Left lung (tissue), 10 donors: ENCODE measurements around the gene VKORC1L1. TPM values are rescaled to one million over a fixed set of nuclear protein-coding genes. Genes with fewer than 3 reads are reported as not detected.
"Not testable (repeated sequence)": the region's sequence is repeated elsewhere in the genome, so short reads cannot be mapped to it uniquely, and the experiment has no call there.

ENCODE experiments used
- ATAC-seq: fragments of 200-7000 bp; cut with Tn5 transposase; one replicate; pipeline ENCODE4 v1.9.1; 2020; ENCODE audit warnings: moderate library complexity
- DNase-seq, 4 donors: peaks; one replicate each; pipeline ENCODE4 v3.0.0-alpha.2; 2013 to 2020
- H3K27ac ChIP-seq, 2 donors: fragments of 200-600 bp; sonication (generic) in 1 of 2; one replicate each; pipeline versions ENCODE4 v1.5.0 to v1.8.0; 2020 to 2021
- H3K27me3 ChIP-seq, 2 donors: fragments of 200-600 bp; sonication (generic) in 1 of 2; one replicate each; pipeline versions ENCODE4 v1.5.0 to v1.8.0; 2020 to 2021
- H3K36me3 ChIP-seq, 2 donors: fragments of 200-600 bp; sonication (generic) in 1 of 2; one replicate each; pipeline versions ENCODE4 v1.5.0 to v1.8.0; 2020 to 2021
- H3K4me1 ChIP-seq, 2 donors: fragments of 200-600 bp; one replicate each; pipeline ENCODE4 v1.8.0; 2021
- H3K4me3 ChIP-seq, 2 donors: fragments of 200-600 bp; sonication (generic) in 1 of 2; one replicate each; pipeline versions ENCODE4 v1.5.0 to v1.8.0; 2020 to 2021; ENCODE audit warnings: mild to moderate bottlenecking in 1 of 2
- H3K9me3 ChIP-seq, 2 donors: fragments of 200-600 bp; sonication (generic) in 1 of 2; one replicate each; pipeline versions ENCODE4 v1.5.0 to v1.8.0; 2020 to 2021
- intact Hi-C, 2 donors: fragments of 100-400 bp; cut with DNase I; formaldehyde crosslinking; loops; one replicate each; pipeline versions ENCODE4 v1.11.2 to v1.14.2; 2022
- polyA plus RNA-seq, 6 donors: library from polyadenylated mRNA; unstranded; fragments of 120-200 nt; gene quantifications; one replicate each; pipeline ENCODE4 v1.2.1, GENCODE V29; 2013; ENCODE audit not compliant: insufficient read length in 6 of 6
- total RNA-seq, 2 donors: library from RNA; stranded (reverse); fragmentation: NEBNext Ultra II Directional; extraction: Animal tissue kit (Norgen Biotek cat#: 25700); gene quantifications; one replicate each; pipeline ENCODE4 v1.2.1, GENCODE V29; 2021
- TF ChIP-seq, protein P1 (sequence below), 2 donors: fragments of 200-600 bp; sonication (generic) in 1 of 2; IDR thresholded peaks; one replicate each; pipeline versions ENCODE4 v1.5.0 to v1.8.0; 2021; ENCODE audit warnings: antibody characterized with exemption in 2 of 2
- donor health status: DM: no; HTN: yes; CAD: no.
- donor health status: DM: no; HTN: no; CAD: no.

The VKORC1L1 gene
- total and polyA plus RNA-seq, 8 donors, result 32.4 to 49.6 (median 37.7) TPM

DNA sequence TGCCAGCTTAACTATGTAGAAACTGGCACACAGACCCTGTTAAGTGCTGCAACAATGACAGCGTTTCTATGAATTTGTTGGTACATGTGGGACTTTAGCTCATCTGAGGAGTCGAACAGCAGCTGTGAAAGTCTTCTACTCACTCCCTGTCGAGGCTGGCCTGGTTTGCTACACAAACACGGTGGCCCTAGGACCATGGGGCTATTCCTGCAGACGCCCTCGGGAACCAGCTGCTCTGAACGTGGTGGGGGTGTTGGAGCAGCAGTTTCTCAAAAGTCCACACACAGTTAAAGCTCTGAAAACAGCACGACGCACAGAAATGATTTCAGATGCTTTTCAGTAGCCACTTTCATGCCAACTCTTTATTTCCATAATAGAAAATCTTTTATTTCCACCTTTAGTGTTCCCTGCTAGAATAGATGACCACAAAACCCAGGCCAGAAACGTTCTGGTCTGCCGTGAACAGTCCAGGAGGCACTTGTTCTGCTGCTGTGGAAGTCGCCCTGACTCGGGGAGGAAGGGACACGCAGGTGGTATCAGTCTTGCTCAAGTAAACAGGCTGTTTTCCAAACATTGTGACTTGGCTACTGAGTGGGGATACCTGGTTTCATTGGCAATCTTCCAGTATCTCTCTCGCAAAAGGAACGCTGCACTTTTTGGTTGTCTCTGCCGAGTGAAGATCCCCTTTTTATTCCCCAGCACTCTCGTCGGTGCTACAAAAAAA is 87.6 kb downstream of the VKORC1L1 start:
- ATAC-seq (no peak), DNase-seq (peak in 1 of 4 donors; percentile 33)
- peaks cover 4 to 93% of the 10 kb centered on the region in 2 donors for H3K36me3 ChIP-seq
- TF ChIP-seq, protein P1, sequence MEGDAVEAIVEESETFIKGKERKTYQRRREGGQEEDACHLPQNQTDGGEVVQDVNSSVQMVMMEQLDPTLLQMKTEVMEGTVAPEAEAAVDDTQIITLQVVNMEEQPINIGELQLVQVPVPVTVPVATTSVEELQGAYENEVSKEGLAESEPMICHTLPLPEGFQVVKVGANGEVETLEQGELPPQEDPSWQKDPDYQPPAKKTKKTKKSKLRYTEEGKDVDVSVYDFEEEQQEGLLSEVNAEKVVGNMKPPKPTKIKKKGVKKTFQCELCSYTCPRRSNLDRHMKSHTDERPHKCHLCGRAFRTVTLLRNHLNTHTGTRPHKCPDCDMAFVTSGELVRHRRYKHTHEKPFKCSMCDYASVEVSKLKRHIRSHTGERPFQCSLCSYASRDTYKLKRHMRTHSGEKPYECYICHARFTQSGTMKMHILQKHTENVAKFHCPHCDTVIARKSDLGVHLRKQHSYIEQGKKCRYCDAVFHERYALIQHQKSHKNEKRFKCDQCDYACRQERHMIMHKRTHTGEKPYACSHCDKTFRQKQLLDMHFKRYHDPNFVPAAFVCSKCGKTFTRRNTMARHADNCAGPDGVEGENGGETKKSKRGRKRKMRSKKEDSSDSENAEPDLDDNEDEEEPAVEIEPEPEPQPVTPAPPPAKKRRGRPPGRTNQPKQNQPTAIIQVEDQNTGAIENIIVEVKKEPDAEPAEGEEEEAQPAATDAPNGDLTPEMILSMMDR (IDR thresholded peaks at IDR 0.05), result no peak
- no peaks in the 10 kb centered on the region for H3K4me1 ChIP-seq
- H3K9me3 ChIP-seq, result no peaks in the 10 kb centered on the region
- no peaks in the 10 kb centered on the region for H3K27me3 ChIP-seq
- H3K4me3 ChIP-seq, result no peak overlapping the region
- intact Hi-C loops, result no loop called here
- H3K27ac ChIP-seq, result no peak overlapping the region

DNA sequence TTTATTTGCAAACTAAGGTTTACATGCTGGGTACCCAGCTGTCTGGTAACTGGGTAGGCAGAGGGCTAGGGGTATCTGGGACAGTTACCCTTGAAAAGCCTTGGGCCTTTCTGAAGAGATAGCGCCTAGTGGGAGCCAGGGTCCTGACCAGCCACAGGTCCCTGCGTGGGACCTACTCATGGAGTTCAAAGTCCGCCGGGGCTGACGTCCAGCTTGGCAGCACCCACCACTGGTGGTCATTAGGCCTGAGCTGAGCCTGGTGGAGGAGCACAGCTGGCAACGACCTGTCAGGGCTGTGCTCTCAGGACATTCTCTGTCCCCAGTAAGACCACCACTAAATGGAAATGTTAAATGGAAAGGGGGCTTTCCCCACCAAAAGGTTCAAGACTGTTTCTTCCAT is 89.2 kb downstream of the VKORC1L1 start:
- ATAC-seq (no peak), DNase-seq (peak in 1 of 4 donors; percentile 43)
- peaks cover 4 to 97% of the 10 kb centered on the region in 2 donors for H3K36me3 ChIP-seq
- no peak overlapping the region for H3K27ac ChIP-seq
- H3K27me3 ChIP-seq, result no peaks in the 10 kb centered on the region
- H3K4me1 ChIP-seq, result no peaks in the 10 kb centered on the region
- intact Hi-C loops, result no loop called here
- H3K9me3 ChIP-seq, result no peaks in the 10 kb centered on the region
- TF ChIP-seq, protein P1 (IDR thresholded peaks at IDR 0.05), result no peak
- no peak overlapping the region for H3K4me3 ChIP-seq

DNA sequence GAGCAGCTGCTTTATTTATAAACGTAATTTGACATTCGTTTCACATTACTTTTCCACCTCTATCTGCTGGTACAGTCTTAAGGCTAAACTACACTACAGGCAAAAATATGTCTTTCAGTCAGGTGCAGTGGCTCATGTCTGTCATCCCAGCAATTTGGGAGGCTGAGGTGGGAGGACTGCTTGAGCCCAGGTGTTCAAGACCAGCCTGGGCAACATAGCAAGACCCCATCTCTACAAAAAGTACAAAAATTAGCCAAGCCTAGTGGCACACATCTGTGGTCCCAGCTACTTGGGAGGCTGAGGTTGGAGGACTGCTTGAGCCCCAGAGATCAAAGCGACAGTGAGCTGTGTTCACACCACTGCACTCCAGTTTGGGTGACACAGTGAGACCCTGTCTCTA is 91.8 kb downstream of the VKORC1L1 start:
- peaks cover 4 to 100% of the 10 kb centered on the region in 2 donors for H3K36me3 ChIP-seq
- H3K4me3 ChIP-seq, H3K27ac ChIP-seq, H3K27me3 ChIP-seq, DNase-seq, H3K4me1 ChIP-seq, ATAC-seq, intact Hi-C loops, H3K9me3 ChIP-seq: not testable (repeated sequence)

DNA sequence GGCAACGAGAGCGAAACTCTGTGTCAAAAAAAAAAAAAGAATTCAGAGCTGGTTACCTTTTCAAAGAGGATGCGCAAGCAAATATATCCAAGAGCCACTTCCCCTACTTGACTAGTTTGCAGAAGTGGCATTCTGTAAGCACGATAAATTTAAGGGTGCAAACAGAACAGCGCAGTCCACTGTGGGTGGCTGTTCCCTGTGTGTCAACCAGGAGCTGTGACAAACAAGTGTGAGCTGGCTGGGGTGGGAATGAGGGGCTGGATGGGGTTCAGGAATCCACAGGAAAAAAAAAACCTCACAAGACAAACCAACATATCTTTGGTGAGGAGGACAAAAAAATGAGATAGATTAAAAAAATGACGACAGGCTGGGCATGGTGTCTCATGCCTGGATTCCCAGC is 93.3 kb downstream of the VKORC1L1 start:
- no peak overlapping the region for H3K4me3 ChIP-seq
- DNase-seq (no peak), ATAC-seq (no peak)
- no peaks in the 10 kb centered on the region for H3K9me3 ChIP-seq
- intact Hi-C loops, result no loop called here
- H3K4me1 ChIP-seq, result no peaks in the 10 kb centered on the region
- peaks cover 4 to 100% of the 10 kb centered on the region in 2 donors for H3K36me3 ChIP-seq
- H3K27me3 ChIP-seq, result no peaks in the 10 kb centered on the region
- TF ChIP-seq, protein P1 (IDR thresholded peaks at IDR 0.05), result no peak
- H3K27ac ChIP-seq, result no peak overlapping the region

DNA sequence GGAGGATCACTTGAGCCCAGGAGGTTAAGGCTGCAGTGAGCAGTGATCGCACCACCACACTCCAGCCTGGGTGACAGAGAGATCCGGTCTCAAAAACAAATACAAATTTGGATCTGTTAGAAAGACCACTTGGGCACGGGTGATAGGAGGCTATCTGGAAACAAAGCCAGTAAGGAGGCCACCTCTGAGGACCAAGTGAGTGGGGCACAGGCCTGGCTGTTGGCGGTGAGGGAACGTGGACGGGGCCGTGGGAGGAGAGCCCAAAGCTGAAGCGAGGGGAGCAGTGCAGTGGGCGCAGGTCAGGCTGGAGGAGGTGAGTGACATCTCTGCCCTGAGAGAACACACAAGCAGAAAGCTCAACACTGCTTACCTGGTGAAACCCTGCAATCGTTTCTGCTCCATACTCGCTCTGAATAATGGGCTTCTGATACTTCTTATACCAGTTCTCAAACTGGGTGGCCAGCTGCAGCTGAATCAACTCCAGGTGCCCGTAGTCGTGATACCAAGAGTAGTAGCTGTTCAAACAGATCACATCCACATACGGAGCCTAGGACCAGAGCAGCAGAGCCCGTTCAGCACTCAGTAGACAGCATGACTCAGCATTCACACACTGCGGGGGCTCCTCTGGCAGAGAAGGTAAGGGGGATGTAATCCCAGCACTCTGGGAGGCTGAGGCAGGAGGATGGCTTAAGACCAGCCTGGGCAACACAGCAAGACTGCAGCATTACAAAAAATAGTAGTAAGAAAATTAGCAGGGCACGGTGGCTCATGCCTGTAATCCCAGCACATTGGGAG is 94.7 kb downstream of the VKORC1L1 start:
- H3K27me3 ChIP-seq, result no peaks in the 10 kb centered on the region
- H3K27ac ChIP-seq, result no peak overlapping the region
- intact Hi-C loops, result no loop called here
- H3K4me3 ChIP-seq, result no peak overlapping the region
- H3K36me3 ChIP-seq, result peaks cover 4 to 100% of the 10 kb centered on the region in 2 donors
- DNase-seq, result no peak
- H3K9me3 ChIP-seq, result no peaks in the 10 kb centered on the region
- TF ChIP-seq, protein P1 (IDR thresholded peaks at IDR 0.05), result no peak
- no peak for ATAC-seq
- H3K4me1 ChIP-seq, result no peaks in the 10 kb centered on the region
